Liver (tissue), 2 donors: Measurements from ENCODE around the gene GABARAPL1.

Source experiments
- TF ChIP-seq, protein P1 (sequence below): fragments of 150-350 bp; IDR thresholded peaks from 2 replicates; pipeline ENCODE4 v1.5.1; 2017; ENCODE audit warnings: improper control_type of control experiment, low read depth, low read length; ENCODE audit not compliant: missing input control
- TF ChIP-seq, protein P2 (sequence below): IDR thresholded peaks from 2 replicates; pipeline ENCODE4 v1.6.1; 2016; ENCODE audit warnings: antibody characterized with exemption
- donor health status: healthy.

DNA sequence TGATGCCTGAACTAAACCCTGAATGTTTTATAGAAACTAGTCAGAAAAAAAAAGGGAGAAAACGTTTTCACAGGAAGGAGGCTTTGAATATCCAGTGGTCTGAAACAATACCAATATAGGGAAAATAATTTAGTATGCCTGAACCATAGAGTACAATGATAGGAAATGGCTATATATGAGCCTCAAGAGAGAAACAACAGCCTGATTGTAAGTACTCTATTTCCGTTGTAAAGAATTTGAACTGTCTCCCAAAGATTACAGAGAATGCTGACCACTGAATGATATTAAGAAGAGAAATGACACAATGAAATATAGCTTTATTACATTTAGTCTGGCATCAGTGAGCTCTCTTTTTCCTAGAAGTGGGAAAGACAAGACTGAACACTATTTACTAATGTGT lies 5.5 kb upstream of the GABARAPL1 start:
- TF ChIP-seq, protein P1, sequence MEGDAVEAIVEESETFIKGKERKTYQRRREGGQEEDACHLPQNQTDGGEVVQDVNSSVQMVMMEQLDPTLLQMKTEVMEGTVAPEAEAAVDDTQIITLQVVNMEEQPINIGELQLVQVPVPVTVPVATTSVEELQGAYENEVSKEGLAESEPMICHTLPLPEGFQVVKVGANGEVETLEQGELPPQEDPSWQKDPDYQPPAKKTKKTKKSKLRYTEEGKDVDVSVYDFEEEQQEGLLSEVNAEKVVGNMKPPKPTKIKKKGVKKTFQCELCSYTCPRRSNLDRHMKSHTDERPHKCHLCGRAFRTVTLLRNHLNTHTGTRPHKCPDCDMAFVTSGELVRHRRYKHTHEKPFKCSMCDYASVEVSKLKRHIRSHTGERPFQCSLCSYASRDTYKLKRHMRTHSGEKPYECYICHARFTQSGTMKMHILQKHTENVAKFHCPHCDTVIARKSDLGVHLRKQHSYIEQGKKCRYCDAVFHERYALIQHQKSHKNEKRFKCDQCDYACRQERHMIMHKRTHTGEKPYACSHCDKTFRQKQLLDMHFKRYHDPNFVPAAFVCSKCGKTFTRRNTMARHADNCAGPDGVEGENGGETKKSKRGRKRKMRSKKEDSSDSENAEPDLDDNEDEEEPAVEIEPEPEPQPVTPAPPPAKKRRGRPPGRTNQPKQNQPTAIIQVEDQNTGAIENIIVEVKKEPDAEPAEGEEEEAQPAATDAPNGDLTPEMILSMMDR: no peak
- TF ChIP-seq, protein P2, sequence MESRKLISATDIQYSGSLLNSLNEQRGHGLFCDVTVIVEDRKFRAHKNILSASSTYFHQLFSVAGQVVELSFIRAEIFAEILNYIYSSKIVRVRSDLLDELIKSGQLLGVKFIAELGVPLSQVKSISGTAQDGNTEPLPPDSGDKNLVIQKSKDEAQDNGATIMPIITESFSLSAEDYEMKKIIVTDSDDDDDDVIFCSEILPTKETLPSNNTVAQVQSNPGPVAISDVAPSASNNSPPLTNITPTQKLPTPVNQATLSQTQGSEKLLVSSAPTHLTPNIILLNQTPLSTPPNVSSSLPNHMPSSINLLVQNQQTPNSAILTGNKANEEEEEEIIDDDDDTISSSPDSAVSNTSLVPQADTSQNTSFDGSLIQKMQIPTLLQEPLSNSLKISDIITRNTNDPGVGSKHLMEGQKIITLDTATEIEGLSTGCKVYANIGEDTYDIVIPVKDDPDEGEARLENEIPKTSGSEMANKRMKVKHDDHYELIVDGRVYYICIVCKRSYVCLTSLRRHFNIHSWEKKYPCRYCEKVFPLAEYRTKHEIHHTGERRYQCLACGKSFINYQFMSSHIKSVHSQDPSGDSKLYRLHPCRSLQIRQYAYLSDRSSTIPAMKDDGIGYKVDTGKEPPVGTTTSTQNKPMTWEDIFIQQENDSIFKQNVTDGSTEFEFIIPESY: no peak
